Inflammatory macrophage (primary cell): ENCODE results near the gene RSPO1.
A peak's percentile ranks its signal among the peaks of the same experiment; 100 is the strongest.
"Not testable (repeated sequence)": the region's sequence is repeated elsewhere in the genome, so short reads cannot be mapped to it uniquely, and the experiment has no call there.

Experiments
- DNase-seq, 2 donors: peaks; one replicate each; pipeline ENCODE4 v3.0.0-alpha.2; 2020 to 2022

The RSPO1 gene

GRCh38 chr1:37614105-37614504 is 20.6 kb downstream of the RSPO1 start:
- DNase-seq, result no peak

- DNase-seq, result no peak
Observed at GRCh38 chr1:37612186-37612585, 22.5 kb downstream of the RSPO1 start.

- no peak for DNase-seq
Observed at GRCh38 chr1:37609994-37610393, 24.7 kb downstream of the RSPO1 start.

- DNase-seq, result no peak
Observed at GRCh38 chr1:37609002-37609401, 25.7 kb downstream of the RSPO1 start.

- DNase-seq, result peak; percentile 48 to 51
Observed at GRCh38 chr1:37606481-37607263, 28.0 kb downstream of the RSPO1 start.

GRCh38 chr1:37605806-37606474 is 28.8 kb downstream of the RSPO1 start:
- DNase-seq, result no peak

GRCh38 chr1:37605061-37605650 is 29.5 kb downstream of the RSPO1 start:
- no peak for DNase-seq

GRCh38 chr1:37602750-37603694 is 31.7 kb downstream of the RSPO1 start:
- peak; percentile 12 to 31 for DNase-seq

- no peak for DNase-seq
Observed at GRCh38 chr1:37601441-37601840, 33.3 kb downstream of the RSPO1 start.

GRCh38 chr1:37599940-37600339 is 34.8 kb downstream of the RSPO1 start:
- no peak for DNase-seq

- DNase-seq, result no peak
Observed at GRCh38 chr1:37596182-37596667, 38.5 kb downstream of the RSPO1 start.

GRCh38 chr1:37595440-37596181 is 39.1 kb downstream of the RSPO1 start, which contains the start of gene GNL2:
GNL2 (minus strand) TSS chr1:37595937; CDS start chr1:37595822, 115 bp downstream.
- DNase-seq, result peak; percentile 97 to 98

GRCh38 chr1:37593726-37594125 is 41.0 kb downstream of the RSPO1 start:
- DNase-seq, result no peak

- no peak for DNase-seq
Observed at GRCh38 chr1:37588939-37589338, 45.8 kb downstream of the RSPO1 start.

- DNase-seq, result not testable (repeated sequence)
Observed at GRCh38 chr1:37584544-37584943, 50.1 kb downstream of the RSPO1 start.

GRCh38 chr1:37575692-37576091 is 59.0 kb downstream of the RSPO1 start:
- no peak for DNase-seq

- no peak for DNase-seq
Observed at GRCh38 chr1:37574834-37575480, 59.7 kb downstream of the RSPO1 start.

- no peak for DNase-seq
Observed at GRCh38 chr1:37570528-37571334, 64.0 kb downstream of the RSPO1 start.

- DNase-seq, result no peak
Observed at GRCh38 chr1:37567023-37567422, 67.7 kb downstream of the RSPO1 start.

- DNase-seq, result no peak
Observed at GRCh38 chr1:37564892-37565291, 69.8 kb downstream of the RSPO1 start.
